A673 (cell line): ENCODE results near the gene PRDM16.

ENCODE experiments used
- CTCF ChIP-seq: fragments of 300-800, 200-600 bp; sonication (generic); conservative IDR thresholded peaks from 2 replicates; pipeline ENCODE4 v1.5.1; 2017; ENCODE audit warnings: low read depth, mild to moderate bottlenecking, antibody characterized with exemption, low read length, moderate library complexity, mixed read lengths
- EZH2 ChIP-seq: fragments of 200-600 bp; sonication (generic); IDR thresholded peaks from 2 replicates; pipeline ENCODE4 v1.6.1; 2017; ENCODE audit warnings: borderline replicate concordance, low read depth, mild to moderate bottlenecking, mixed read lengths, antibody characterized with exemption, low read length; ENCODE audit not compliant: poor library complexity, severe bottlenecking

- TF ChIP-seq CTCF (no peak), EZH2 (no peak)
These were observed 393.5 kb downstream of the PRDM16 start for GRCh38 chr1:3462356-3463012.
